GM23338 (cell line): ENCODE measurements around the gene DLG5. TPM values are rescaled to one million over a fixed set of nuclear protein-coding genes. Genes with fewer than 3 reads are reported as not detected.

Experiments used
- CREB1 ChIP-seq: fragments of 250-450 bp; sonication (Bioruptor Pico); IDR thresholded peaks from 2 replicates; pipeline ENCODE4 v1.5.0; 2020; ENCODE audit warnings: low read depth, mild to moderate bottlenecking, moderate library complexity
- CTCF ChIP-seq, 2 experiments: fragments of 200-600 bp in 1 of 2; sonication (generic) in 1 of 2; conservative IDR thresholded peaks; 2 replicates each; pipeline versions ENCODE4 v1.5.1 to v1.6.1; 2016 to 2017; ENCODE audit warnings: antibody characterized with exemption in 2 of 2, low read depth in 2 of 2, mild to moderate bottlenecking in 2 of 2, moderate library complexity in 1 of 2
- EZH2 ChIP-seq: fragments of 200-600 bp; sonication (generic); IDR thresholded peaks from one replicate; pipeline ENCODE4 v1.8.0; 2017; ENCODE audit warnings: antibody characterized with exemption, mild to moderate bottlenecking, low read depth; ENCODE audit not compliant: unreplicated experiment
- EZH2phosphoT487 ChIP-seq: fragments of 200-600 bp; sonication (generic); IDR thresholded peaks from one replicate; pipeline ENCODE4 v1.8.1; 2018; ENCODE audit warnings: antibody characterized with exemption; ENCODE audit not compliant: unreplicated experiment
- STAT1 ChIP-seq: IDR thresholded peaks from one replicate; pipeline ENCODE4 v1.6.1; 2016; ENCODE audit warnings: antibody characterized with exemption; ENCODE audit not compliant: unreplicated experiment
- ZNF331 ChIP-seq: fragments of 250-450 bp; sonication (Bioruptor Pico); IDR thresholded peaks from 2 replicates; pipeline ENCODE4 v1.5.0; 2020; ENCODE audit warnings: low read depth, mild to moderate bottlenecking, moderate library complexity
- polyA plus RNA-seq: library from polyadenylated mRNA; unstranded; fragments of >200 nt; fragmentation: Nextera tagmentation; extraction: Ambion mirVana; gene quantifications from 2 replicates; pipeline ENCODE4 v1.2.1, GENCODE V29; 2016
- total RNA-seq: library from RNA; depleted of rRNA; stranded (reverse); fragments of >200 nt; shearing (Covaris generic); gene quantifications from 2 replicates; pipeline ENCODE4 v1.2.3, GENCODE V29; 2014
- TF ChIP-seq, protein P1 (sequence below): fragments of 250-450 bp; sonication (Bioruptor Pico); IDR thresholded peaks from 2 replicates; pipeline ENCODE4 v1.5.0; 2020; ENCODE audit warnings: mild to moderate bottlenecking, moderate library complexity

The DLG5 gene
- total and polyA plus RNA-seq, 2 experiments from 2014 or later: 7.4 to 66.6 TPM

- TF ChIP-seq, protein P1, sequence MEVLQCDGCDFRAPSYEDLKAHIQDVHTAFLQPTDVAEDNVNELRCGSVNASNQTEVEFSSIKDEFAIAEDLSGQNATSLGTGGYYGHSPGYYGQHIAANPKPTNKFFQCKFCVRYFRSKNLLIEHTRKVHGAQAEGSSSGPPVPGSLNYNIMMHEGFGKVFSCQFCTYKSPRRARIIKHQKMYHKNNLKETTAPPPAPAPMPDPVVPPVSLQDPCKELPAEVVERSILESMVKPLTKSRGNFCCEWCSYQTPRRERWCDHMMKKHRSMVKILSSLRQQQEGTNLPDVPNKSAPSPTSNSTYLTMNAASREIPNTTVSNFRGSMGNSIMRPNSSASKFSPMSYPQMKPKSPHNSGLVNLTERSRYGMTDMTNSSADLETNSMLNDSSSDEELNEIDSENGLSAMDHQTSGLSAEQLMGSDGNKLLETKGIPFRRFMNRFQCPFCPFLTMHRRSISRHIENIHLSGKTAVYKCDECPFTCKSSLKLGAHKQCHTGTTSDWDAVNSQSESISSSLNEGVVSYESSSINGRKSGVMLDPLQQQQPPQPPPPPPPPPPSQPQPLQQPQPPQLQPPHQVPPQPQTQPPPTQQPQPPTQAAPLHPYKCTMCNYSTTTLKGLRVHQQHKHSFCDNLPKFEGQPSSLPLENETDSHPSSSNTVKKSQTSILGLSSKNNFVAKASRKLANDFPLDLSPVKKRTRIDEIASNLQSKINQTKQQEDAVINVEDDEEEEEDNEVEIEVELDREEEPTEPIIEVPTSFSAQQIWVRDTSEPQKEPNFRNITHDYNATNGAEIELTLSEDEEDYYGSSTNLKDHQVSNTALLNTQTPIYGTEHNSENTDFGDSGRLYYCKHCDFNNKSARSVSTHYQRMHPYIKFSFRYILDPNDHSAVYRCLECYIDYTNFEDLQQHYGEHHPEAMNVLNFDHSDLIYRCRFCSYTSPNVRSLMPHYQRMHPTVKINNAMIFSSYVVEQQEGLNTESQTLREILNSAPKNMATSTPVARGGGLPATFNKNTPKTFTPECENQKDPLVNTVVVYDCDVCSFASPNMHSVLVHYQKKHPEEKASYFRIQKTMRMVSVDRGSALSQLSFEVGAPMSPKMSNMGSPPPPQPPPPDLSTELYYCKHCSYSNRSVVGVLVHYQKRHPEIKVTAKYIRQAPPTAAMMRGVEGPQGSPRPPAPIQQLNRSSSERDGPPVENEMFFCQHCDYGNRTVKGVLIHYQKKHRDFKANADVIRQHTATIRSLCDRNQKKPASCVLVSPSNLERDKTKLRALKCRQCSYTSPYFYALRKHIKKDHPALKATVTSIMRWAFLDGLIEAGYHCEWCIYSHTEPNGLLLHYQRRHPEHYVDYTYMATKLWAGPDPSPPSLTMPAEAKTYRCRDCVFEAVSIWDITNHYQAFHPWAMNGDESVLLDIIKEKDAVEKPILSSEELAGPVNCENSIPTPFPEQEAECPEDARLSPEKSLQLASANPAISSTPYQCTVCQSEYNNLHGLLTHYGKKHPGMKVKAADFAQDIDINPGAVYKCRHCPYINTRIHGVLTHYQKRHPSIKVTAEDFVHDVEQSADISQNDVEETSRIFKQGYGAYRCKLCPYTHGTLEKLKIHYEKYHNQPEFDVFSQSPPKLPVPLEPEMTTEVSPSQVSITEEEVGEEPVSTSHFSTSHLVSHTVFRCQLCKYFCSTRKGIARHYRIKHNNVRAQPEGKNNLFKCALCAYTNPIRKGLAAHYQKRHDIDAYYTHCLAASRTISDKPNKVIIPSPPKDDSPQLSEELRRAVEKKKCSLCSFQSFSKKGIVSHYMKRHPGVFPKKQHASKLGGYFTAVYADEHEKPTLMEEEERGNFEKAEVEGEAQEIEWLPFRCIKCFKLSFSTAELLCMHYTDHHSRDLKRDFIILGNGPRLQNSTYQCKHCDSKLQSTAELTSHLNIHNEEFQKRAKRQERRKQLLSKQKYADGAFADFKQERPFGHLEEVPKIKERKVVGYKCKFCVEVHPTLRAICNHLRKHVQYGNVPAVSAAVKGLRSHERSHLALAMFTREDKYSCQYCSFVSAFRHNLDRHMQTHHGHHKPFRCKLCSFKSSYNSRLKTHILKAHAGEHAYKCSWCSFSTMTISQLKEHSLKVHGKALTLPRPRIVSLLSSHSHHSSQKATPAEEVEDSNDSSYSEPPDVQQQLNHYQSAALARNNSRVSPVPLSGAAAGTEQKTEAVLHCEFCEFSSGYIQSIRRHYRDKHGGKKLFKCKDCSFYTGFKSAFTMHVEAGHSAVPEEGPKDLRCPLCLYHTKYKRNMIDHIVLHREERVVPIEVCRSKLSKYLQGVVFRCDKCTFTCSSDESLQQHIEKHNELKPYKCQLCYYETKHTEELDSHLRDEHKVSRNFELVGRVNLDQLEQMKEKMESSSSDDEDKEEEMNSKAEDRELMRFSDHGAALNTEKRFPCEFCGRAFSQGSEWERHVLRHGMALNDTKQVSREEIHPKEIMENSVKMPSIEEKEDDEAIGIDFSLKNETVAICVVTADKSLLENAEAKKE (CRISPR knock-in tag): no peak
- no peak for TF ChIP-seq CTCF (conservative IDR thresholded peaks at IDR 0.05; ENCODE audit: low read depth in 2 of 2)
- no peak for TF ChIP-seq CREB1 (CRISPR knock-in tag)
- TF ChIP-seq STAT1: no peak
- no peak for TF ChIP-seq ZNF331 (CRISPR knock-in tag)
- TF ChIP-seq EZH2: no peak
- no peak for TF ChIP-seq EZH2phosphoT487
Measured at GRCh38 chr10:77975086-77975666, 48.6 kb upstream of the DLG5 start (continued).
